ENCODE data around the gene CPNE5. TPM values are rescaled to one million over a fixed set of nuclear protein-coding genes. Genes with fewer than 3 reads are reported as not detected.

Gene CPNE5
- polyA plus RNA-seq, 3 donors: 0.47 to 0.85 (median 0.82) TPM

DNA sequence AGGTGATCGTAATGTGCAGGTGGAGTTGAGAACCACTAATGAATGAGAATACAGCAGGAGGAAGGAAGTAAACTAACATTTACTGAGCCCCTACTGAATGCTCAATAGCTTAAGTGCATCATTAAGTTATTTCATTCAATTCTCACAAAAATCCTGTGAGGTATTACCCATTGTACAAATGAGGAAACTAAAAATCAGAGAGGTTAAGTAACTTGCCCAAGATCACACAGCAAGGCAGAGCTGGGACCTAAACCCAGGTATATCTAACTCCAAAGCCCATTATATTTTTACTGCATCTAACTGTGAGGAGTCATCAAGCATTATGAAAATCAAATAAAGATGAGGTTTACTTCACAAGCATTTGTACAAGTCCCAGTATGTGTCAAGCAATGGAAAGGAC lies 35.3 kb downstream of the CPNE5 start:
- Histone ChIP-seq H3K27me3 (ENCODE audit: control insufficient read depth in 2 of 2, insufficient read depth in 2 of 2, low read length in 2 of 2) (no peaks in the 10 kb centered on the region), H3K9ac (ENCODE audit: insufficient read depth, low read length, poor library complexity, severe bottlenecking) (no peak overlapping the region), H3K27ac (ENCODE audit: low read depth in 1 of 2, low read length in 2 of 2) (no peak overlapping the region), H2AFZ (ENCODE audit: insufficient read depth, low read depth, low read length, poor library complexity, severe bottlenecking) (no peak overlapping the region), H3K36me3 (replicated peaks in 1 of 2; ENCODE audit: control insufficient read depth in 1 of 2, insufficient read depth in 2 of 2, low read length in 2 of 2) (no peaks in the 10 kb centered on the region), H3K9me3 (replicated peaks in 1 of 2; ENCODE audit: control insufficient read depth in 1 of 2, insufficient read depth in 1 of 2, low read length in 2 of 2) (no peaks in the 10 kb centered on the region), H3K79me2 (ENCODE audit: insufficient read depth, low read length) (no peaks in the 10 kb centered on the region), H3K4me3 (replicated peaks in 1 of 3; ENCODE audit: low read depth in 2 of 3, low read length in 3 of 3) (no peak overlapping the region), H4K20me1 (ENCODE audit: insufficient read depth, low read length) (no peaks in the 10 kb centered on the region), H3K4me2 (replicated peaks; ENCODE audit: extremely low read depth, low read length, poor library complexity, severe bottlenecking) (no peak overlapping the region), H3K4me1 (ENCODE audit: control insufficient read depth in 1 of 2, insufficient read depth in 2 of 2, low read length in 2 of 2) (no peaks in the 10 kb centered on the region)
- Mint-ChIP-seq H3K9me3 (peaks cover 0 to 2% (median 0%) of the 10 kb centered on the region in 7 donors), H3K27me3 (ENCODE audit: low read depth in 3 of 3) (peaks cover 3 to 20% (median 9%) of the 10 kb centered on the region in 3 donors), H3K4me1 (no peaks in the 10 kb centered on the region), H3K36me3 (no peaks in the 10 kb centered on the region), H3K4me3 (no peak overlapping the region), H3K27ac (no peak overlapping the region)
- TF ChIP-seq, protein P1, sequence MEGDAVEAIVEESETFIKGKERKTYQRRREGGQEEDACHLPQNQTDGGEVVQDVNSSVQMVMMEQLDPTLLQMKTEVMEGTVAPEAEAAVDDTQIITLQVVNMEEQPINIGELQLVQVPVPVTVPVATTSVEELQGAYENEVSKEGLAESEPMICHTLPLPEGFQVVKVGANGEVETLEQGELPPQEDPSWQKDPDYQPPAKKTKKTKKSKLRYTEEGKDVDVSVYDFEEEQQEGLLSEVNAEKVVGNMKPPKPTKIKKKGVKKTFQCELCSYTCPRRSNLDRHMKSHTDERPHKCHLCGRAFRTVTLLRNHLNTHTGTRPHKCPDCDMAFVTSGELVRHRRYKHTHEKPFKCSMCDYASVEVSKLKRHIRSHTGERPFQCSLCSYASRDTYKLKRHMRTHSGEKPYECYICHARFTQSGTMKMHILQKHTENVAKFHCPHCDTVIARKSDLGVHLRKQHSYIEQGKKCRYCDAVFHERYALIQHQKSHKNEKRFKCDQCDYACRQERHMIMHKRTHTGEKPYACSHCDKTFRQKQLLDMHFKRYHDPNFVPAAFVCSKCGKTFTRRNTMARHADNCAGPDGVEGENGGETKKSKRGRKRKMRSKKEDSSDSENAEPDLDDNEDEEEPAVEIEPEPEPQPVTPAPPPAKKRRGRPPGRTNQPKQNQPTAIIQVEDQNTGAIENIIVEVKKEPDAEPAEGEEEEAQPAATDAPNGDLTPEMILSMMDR (IDR thresholded peaks at IDR 0.05): no peak
- no peak for DNase-seq
- no CpG with 5 or more reads among the region's 1 CpG for WGBS (ENCODE audit: insufficient coverage)
- intact Hi-C loops (cut with micrococcal nuclease): no loop called here

DNA sequence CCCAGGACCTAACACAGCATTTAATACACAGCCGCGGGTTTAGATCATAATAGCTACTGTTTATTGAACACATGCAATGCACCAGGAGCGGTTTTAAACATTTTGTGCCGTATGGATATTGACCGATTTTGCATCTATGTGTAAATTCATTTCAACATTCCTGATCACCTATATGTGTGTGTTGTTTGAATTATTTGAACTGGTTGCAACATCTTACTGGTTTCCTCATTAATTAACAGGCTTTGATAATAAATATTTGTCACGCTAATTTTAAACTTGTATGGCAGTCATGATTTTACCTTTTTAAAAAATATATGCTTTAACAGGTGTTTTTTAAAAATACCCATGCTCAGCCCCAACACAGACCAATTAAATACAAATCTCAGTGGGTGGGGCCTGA lies 35.8 kb downstream of the CPNE5 start:
- Mint-ChIP-seq H3K36me3 (no peaks in the 10 kb centered on the region), H3K27ac (no peak overlapping the region)
- DNase-seq: no peak

More for the DNA sequence above, 35.8 kb downstream of the CPNE5 start:
- no peaks in the 10 kb centered on the region for H3K27me3 ChIP-seq (ENCODE audit: control insufficient read depth in 2 of 2, insufficient read depth in 2 of 2, low read length in 2 of 2)
- intact Hi-C loops (cut with micrococcal nuclease): no loop called here
- H3K4me1 Mint-ChIP-seq: no peaks in the 10 kb centered on the region
- no peaks in the 10 kb centered on the region for H3K79me2 ChIP-seq (ENCODE audit: insufficient read depth, low read length)
- TF ChIP-seq, protein P1 (IDR thresholded peaks at IDR 0.05): no peak
- H3K9ac ChIP-seq (ENCODE audit: insufficient read depth, low read length, poor library complexity, severe bottlenecking): no peak overlapping the region
- no CpG with 5 or more reads among the region's 6 CpGs for whole genome bisulfite sequencing (ENCODE audit: insufficient coverage)
- H3K4me3 Mint-ChIP-seq: no peak overlapping the region
- peaks cover 0 to 2% (median 0%) of the 10 kb centered on the region in 7 donors for H3K9me3 Mint-ChIP-seq
- H3K27ac ChIP-seq (ENCODE audit: low read depth in 1 of 2, low read length in 2 of 2): no peak overlapping the region
- no peaks in the 10 kb centered on the region for H3K9me3 ChIP-seq (replicated peaks in 1 of 2; ENCODE audit: control insufficient read depth in 1 of 2, insufficient read depth in 1 of 2, low read length in 2 of 2)
- H4K20me1 ChIP-seq (ENCODE audit: insufficient read depth, low read length): no peaks in the 10 kb centered on the region
- H2AFZ ChIP-seq (ENCODE audit: insufficient read depth, low read depth, low read length, poor library complexity, severe bottlenecking): no peak overlapping the region
- H3K4me1 ChIP-seq (ENCODE audit: control insufficient read depth in 1 of 2, insufficient read depth in 2 of 2, low read length in 2 of 2): no peaks in the 10 kb centered on the region
- H3K27me3 Mint-ChIP-seq (ENCODE audit: low read depth in 3 of 3): peaks cover 3 to 20% (median 9%) of the 10 kb centered on the region in 3 donors
- H3K36me3 ChIP-seq (replicated peaks in 1 of 2; ENCODE audit: control insufficient read depth in 1 of 2, insufficient read depth in 2 of 2, low read length in 2 of 2): no peaks in the 10 kb centered on the region
- no peak overlapping the region for H3K4me2 ChIP-seq (replicated peaks; ENCODE audit: extremely low read depth, low read length, poor library complexity, severe bottlenecking)
- H3K4me3 ChIP-seq (replicated peaks in 1 of 3; ENCODE audit: low read depth in 2 of 3, low read length in 3 of 3): no peak overlapping the region

Measured in CD14-positive monocyte (primary cell).